Activated CD4-positive, alpha-beta T cell treated with anti-CD3 and anti-CD28 coated beads for 36 hours (primary cell): ENCODE measurements around the gene ZRANB1. TPM values are rescaled to one million over a fixed set of nuclear protein-coding genes. Genes with fewer than 3 reads are reported as not detected.

Source experiments
- ATAC-seq: fragments of 200-7000 bp; cut with Tn5 transposase; one replicate; pipeline ENCODE4 v1.10.0; 2021; ENCODE audit warnings: mild to moderate bottlenecking, moderate library complexity
- CTCF ChIA-PET: fragments of 350-600 bp; sonication (Branson Sonifier 250); formaldehyde crosslinking; loops from one replicate; lab custom pipeline; 2021; ENCODE audit warnings: antibody characterized with exemption; lab: Charles Lee
- POLR2A ChIA-PET: fragments of 350-600 bp; sonication (Branson Sonifier 250); formaldehyde crosslinking; loops from one replicate; lab custom pipeline; 2021; ENCODE audit warnings: antibody characterized with exemption, inconsistent platforms; lab: Charles Lee
- DNase-seq: peaks from one replicate; pipeline ENCODE4 v3.0.0-alpha.2; 2020
- H3K27ac Mint-ChIP-seq: one replicate; pipeline ENCODE4 v1.8.0; 2021; ENCODE audit warnings: mixed read lengths
- H3K27me3 Mint-ChIP-seq: one replicate; pipeline ENCODE4 v1.8.0; 2021; ENCODE audit warnings: mixed read lengths
- H3K36me3 Mint-ChIP-seq: one replicate; pipeline ENCODE4 v1.8.0; 2021; ENCODE audit warnings: low read depth, mixed read lengths
- H3K4me1 Mint-ChIP-seq: one replicate; pipeline ENCODE4 v1.8.0; 2021; ENCODE audit warnings: mixed read lengths
- H3K4me3 Mint-ChIP-seq: one replicate; pipeline ENCODE4 v1.8.0; 2021; ENCODE audit warnings: mild to moderate bottlenecking, moderate library complexity, mixed read lengths
- H3K9me3 Mint-ChIP-seq: one replicate; pipeline ENCODE4 v1.8.0; 2021; ENCODE audit warnings: low read depth, mixed read lengths
- intact Hi-C, 2 experiments: fragments of 100-400 bp; cut with DNase I in 1 of 2; cut with micrococcal nuclease in 1 of 2; formaldehyde crosslinking; loops; one replicate each; pipeline versions ENCODE4 v1.14.2 to v1.15.1; 2022 to 2024; cut with DNase I, micrococcal nuclease
- microRNA-seq: library from miRNA; unstranded; fragments of <30 nt; microRNA quantifications from one replicate; pipeline ENCODE4 v1.2.0, GENCODE V29; 2021; ENCODE audit warnings: borderline replicate concordance
- total RNA-seq, 2 experiments: library from RNA; stranded (reverse); gene quantifications; one replicate each; pipeline ENCODE4 v1.2.3, GENCODE V29; 2021

ZRANB1 gene
- total RNA-seq, 2 experiments from 2014 or later, result 8.4 to 10.4 TPM

DNA sequence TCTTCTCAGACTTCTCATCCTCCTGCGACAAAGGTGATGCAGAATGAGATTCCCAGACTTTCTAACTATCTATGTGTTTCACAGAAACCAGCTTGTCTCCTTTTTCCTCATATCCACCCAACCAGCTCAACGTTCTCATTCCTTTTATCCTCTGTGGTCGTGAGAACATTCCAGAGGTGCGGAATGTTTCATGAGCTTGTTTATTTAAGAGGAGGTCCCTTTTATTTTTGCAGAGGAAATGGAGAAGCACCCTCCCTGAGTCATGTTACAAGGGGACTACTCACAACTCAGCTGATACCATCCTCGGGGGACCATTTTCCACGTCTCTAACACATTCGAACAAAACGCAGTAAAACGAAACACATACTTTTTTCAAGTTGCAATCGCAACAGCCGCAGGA is 93.2 kb downstream of the ZRANB1 start:
- H3K4me1 Mint-ChIP-seq, result no peaks in the 10 kb centered on the region
- intact Hi-C loops, result no loop called here
- no peaks in the 10 kb centered on the region for H3K27me3 Mint-ChIP-seq
- DNase-seq (no peak), ATAC-seq (no peak)
- no peaks in the 10 kb centered on the region for H3K9me3 Mint-ChIP-seq
- H3K4me3 Mint-ChIP-seq, result no peak overlapping the region
- CTCF ChIA-PET, result interaction anchor here (1.2 to 2.0 kb wide), 2 partner anchors 10 to 12 kb away, joined by 3 to 9 read pairs; no protein-coding TSS in a partner anchor
- H3K27ac Mint-ChIP-seq, result no peak overlapping the region
- POLR2A ChIA-PET, result no interaction called here
- no peaks in the 10 kb centered on the region for H3K36me3 Mint-ChIP-seq

DNA sequence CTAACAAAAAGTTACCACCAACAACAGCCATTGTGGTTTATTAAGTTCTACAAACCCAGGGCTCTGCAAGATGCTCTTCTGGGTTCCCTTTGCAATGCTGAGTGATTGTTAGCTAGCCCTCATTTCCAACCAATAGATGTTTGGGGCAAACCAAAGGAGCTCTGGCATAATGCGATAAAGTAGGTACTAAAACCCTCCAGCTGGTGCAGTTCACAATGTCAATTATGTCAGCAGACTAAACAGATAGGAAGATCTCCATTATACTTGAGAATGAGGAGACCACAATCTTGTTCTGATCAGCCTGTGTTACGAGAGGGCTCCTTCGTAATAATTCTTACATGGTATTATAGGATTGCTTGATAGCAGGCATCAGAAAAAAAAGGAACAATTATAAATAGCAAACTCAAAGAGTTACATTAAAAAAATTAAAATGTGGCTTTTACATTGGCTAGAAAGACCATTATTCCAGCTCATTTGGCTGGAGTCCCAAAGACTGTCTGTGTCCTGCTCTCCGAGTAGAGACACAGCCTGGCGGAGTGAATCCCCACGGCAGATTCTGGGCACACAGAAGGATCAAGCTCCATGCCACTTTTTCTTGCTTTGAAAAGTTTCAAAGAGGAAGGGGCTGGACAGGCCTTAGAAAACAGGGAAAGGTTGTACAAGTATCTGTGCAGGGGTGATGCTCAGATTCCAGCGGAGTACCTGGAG is 93.8 kb downstream of the ZRANB1 start:
- Mint-ChIP-seq H3K9me3 (no peaks in the 10 kb centered on the region), H3K4me1 (no peaks in the 10 kb centered on the region), H3K27me3 (no peaks in the 10 kb centered on the region), H3K27ac (no peak overlapping the region), H3K4me3 (no peak overlapping the region), H3K36me3 (no peaks in the 10 kb centered on the region)
- ChIA-PET POLR2A (no interaction called here), CTCF (interaction anchor here (1.2 to 2.0 kb wide), 2 partner anchors 9 to 12 kb away, joined by 3 to 9 read pairs; no protein-coding TSS in a partner anchor)
- ATAC-seq (no peak), DNase-seq (no peak)
- intact Hi-C loops, result no loop called here

DNA sequence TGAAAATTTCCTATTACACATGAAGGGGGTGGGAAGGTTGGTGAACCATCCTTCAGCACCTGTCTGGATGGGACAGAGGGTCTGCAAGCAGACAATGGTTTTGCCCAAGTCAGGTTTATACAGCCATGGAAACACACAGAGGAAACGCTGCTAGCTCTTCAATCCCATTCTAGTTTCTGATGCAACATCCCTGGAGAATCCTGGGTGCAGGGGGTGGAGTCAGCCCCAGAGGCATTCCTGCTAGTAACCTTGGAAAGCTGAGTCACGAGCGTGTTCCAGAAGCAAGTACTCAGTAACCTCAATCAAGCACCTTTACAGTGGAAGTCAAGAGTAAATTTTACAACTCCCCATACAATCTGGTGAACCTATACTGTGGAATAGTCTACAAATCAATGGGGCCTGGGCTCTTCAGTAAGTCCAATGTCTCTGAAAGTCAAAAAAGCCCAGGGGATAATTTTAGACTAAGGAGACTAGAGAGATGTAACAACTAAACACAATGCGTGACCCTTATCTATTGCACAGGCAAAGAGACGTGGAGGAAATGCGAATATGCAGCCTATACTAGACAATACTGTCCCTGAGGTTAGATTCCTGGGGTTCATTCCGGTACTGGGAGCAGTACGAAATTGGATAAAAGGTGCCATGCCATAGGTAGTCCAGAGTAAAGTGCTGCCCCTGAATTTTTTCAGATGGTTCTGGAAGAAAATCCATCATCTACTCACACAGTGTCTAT is 95.4 kb downstream of the ZRANB1 start:
- Mint-ChIP-seq H3K36me3 (no peaks in the 10 kb centered on the region), H3K27me3 (no peaks in the 10 kb centered on the region), H3K4me3 (no peak overlapping the region), H3K27ac (no peak overlapping the region), H3K9me3 (no peaks in the 10 kb centered on the region), H3K4me1 (no peaks in the 10 kb centered on the region)
- ATAC-seq (no peak), DNase-seq (no peak)
- intact Hi-C loops, result no loop called here
- ChIA-PET CTCF (interaction anchor here (0.6 to 0.7 kb wide), 2 partner anchors 308 to 991 kb away, joined by 3 read pairs; no protein-coding TSS in a partner anchor), POLR2A (no interaction called here)

Small RNAs within 50 kb of the gene (microRNA-seq; reads per million reads assigned to microRNA genes)
- gene MIR4296, result not detected

Other genes with a start within 250 kb of the ZRANB1 start
- 10 to 100 TPM; 13.3 to 13.9 TPM for gene FAM53B, start 197.7 kb upstream of the ZRANB1 start, total RNA-seq
- gene EEF1AKMT2, start 150.2 kb upstream of the ZRANB1 start, total RNA-seq, result 10 to 100 TPM; 21.4 to 28.4 TPM
- gene ABRAXAS2, start 140.3 kb upstream of the ZRANB1 start, total RNA-seq, result 10 to 100 TPM; 20.2 to 24.2 TPM
- under 1 TPM; 0.12 to 0.21 TPM for gene CTBP2, start 218.4 kb downstream of the ZRANB1 start, total RNA-seq